HUES6 (cell line): Measurements from ENCODE around the gene GRM8.
"Not testable (repeated sequence)": the region's sequence is repeated elsewhere in the genome, so short reads cannot be mapped to it uniquely, and the experiment has no call there.

ENCODE experiments used
- H3K27ac ChIP-seq: 2 replicates; pipeline ENCODE4 v1.7.0; 2013; ENCODE audit warnings: low read depth, mild to moderate bottlenecking, low read length, inconsistent platforms
- H3K27me3 ChIP-seq: 2 replicates; pipeline ENCODE4 v1.6.1; 2013; ENCODE audit warnings: low read length; ENCODE audit not compliant: control insufficient read depth, insufficient read depth
- H3K36me3 ChIP-seq: 2 replicates; pipeline ENCODE4 v1.6.1; 2013; ENCODE audit warnings: low read length; ENCODE audit not compliant: control insufficient read depth, insufficient read depth
- H3K4me1 ChIP-seq: 2 replicates; pipeline ENCODE4 v1.6.1; 2013; ENCODE audit warnings: low read length; ENCODE audit not compliant: control insufficient read depth, insufficient read depth
- H3K4me3 ChIP-seq: 2 replicates; pipeline ENCODE4 v1.5.1; 2013; ENCODE audit warnings: low read depth, low read length
- H3K9ac ChIP-seq: one replicate; pipeline ENCODE4 v1.6.1; 2013; ENCODE audit warnings: mild to moderate bottlenecking, low read length
- H3K9me3 ChIP-seq: 2 replicates; pipeline ENCODE4 v1.6.1; 2013; ENCODE audit warnings: low read depth, low read length; ENCODE audit not compliant: control insufficient read depth, insufficient read depth

The GRM8 gene

GRCh38 chr7:126924477-126924876 lies 328.3 kb downstream of the GRM8 start:
- H3K36me3 ChIP-seq = no peaks in the 10 kb centered on the region
- no peaks in the 10 kb centered on the region for H3K4me1 ChIP-seq
- H3K9me3 ChIP-seq = no peaks in the 10 kb centered on the region
- no peak overlapping the region for H3K9ac ChIP-seq
- no peak overlapping the region for H3K27ac ChIP-seq
- H3K27me3 ChIP-seq = no peaks in the 10 kb centered on the region; the same call in 1 of the 2 replicates
- no peak overlapping the region for H3K4me3 ChIP-seq

GRCh38 chr7:126911627-126912026 lies 341.1 kb downstream of the GRM8 start:
- H3K4me1 ChIP-seq, H3K27ac ChIP-seq, H3K4me3 ChIP-seq: not testable (repeated sequence)

GRCh38 chr7:126908564-126908963 lies 344.2 kb downstream of the GRM8 start:
- not testable (repeated sequence) for H3K4me1 ChIP-seq, H3K36me3 ChIP-seq, H3K9ac ChIP-seq, H3K27me3 ChIP-seq, H3K4me3 ChIP-seq, H3K27ac ChIP-seq, H3K9me3 ChIP-seq

More at GRCh38 chr7:126911627-126912026, 341.1 kb downstream of the GRM8 start:
- H3K9ac ChIP-seq, H3K27me3 ChIP-seq, H3K9me3 ChIP-seq, H3K36me3 ChIP-seq: not testable (repeated sequence)

GRCh38 chr7:126907657-126908056 lies 345.1 kb downstream of the GRM8 start:
- H3K4me1 ChIP-seq, H3K9me3 ChIP-seq, H3K4me3 ChIP-seq, H3K36me3 ChIP-seq, H3K9ac ChIP-seq, H3K27ac ChIP-seq, H3K27me3 ChIP-seq: not testable (repeated sequence)

- H3K9me3 ChIP-seq = not testable (repeated sequence)
Measured at GRCh38 chr7:126905255-126905654, 347.5 kb downstream of the GRM8 start.

GRCh38 chr7:126901041-126901765 lies 351.5 kb downstream of the GRM8 start:
- not testable (repeated sequence) for H3K9ac ChIP-seq, H3K27me3 ChIP-seq, H3K27ac ChIP-seq, H3K4me1 ChIP-seq, H3K4me3 ChIP-seq, H3K36me3 ChIP-seq, H3K9me3 ChIP-seq

More at GRCh38 chr7:126905255-126905654, 347.5 kb downstream of the GRM8 start:
- not testable (repeated sequence) for H3K27me3 ChIP-seq, H3K36me3 ChIP-seq, H3K27ac ChIP-seq, H3K4me3 ChIP-seq, H3K4me1 ChIP-seq, H3K9ac ChIP-seq

GRCh38 chr7:126887980-126888379 lies 364.8 kb downstream of the GRM8 start:
- not testable (repeated sequence) for H3K36me3 ChIP-seq, H3K27me3 ChIP-seq, H3K9me3 ChIP-seq, H3K27ac ChIP-seq, H3K4me3 ChIP-seq, H3K4me1 ChIP-seq, H3K9ac ChIP-seq

GRCh38 chr7:126887560-126887959 lies 365.2 kb downstream of the GRM8 start:
- not testable (repeated sequence) for H3K9me3 ChIP-seq, H3K9ac ChIP-seq, H3K27ac ChIP-seq, H3K36me3 ChIP-seq, H3K4me1 ChIP-seq, H3K27me3 ChIP-seq, H3K4me3 ChIP-seq

- H3K4me1 ChIP-seq, H3K9ac ChIP-seq, H3K36me3 ChIP-seq, H3K4me3 ChIP-seq, H3K27me3 ChIP-seq, H3K27ac ChIP-seq, H3K9me3 ChIP-seq: not testable (repeated sequence)
Measured at GRCh38 chr7:126882730-126883129, 370.0 kb downstream of the GRM8 start.

GRCh38 chr7:126881908-126882307 lies 370.8 kb downstream of the GRM8 start:
- not testable (repeated sequence) for H3K27me3 ChIP-seq, H3K4me3 ChIP-seq, H3K36me3 ChIP-seq, H3K9me3 ChIP-seq, H3K4me1 ChIP-seq, H3K9ac ChIP-seq, H3K27ac ChIP-seq

GRCh38 chr7:126881315-126881714 lies 371.4 kb downstream of the GRM8 start:
- H3K27me3 ChIP-seq = no peaks in the 10 kb centered on the region
- no peak overlapping the region for H3K4me3 ChIP-seq
- H3K9ac ChIP-seq = no peak overlapping the region
- no peaks in the 10 kb centered on the region for H3K9me3 ChIP-seq
- no peaks in the 10 kb centered on the region for H3K36me3 ChIP-seq
- peaks cover 4% of the 10 kb centered on the region for H3K4me1 ChIP-seq
- H3K27ac ChIP-seq = no peak overlapping the region

GRCh38 chr7:126876536-126876935 lies 376.2 kb downstream of the GRM8 start:
- not testable (repeated sequence) for H3K36me3 ChIP-seq, H3K4me1 ChIP-seq, H3K9me3 ChIP-seq, H3K9ac ChIP-seq, H3K27me3 ChIP-seq, H3K27ac ChIP-seq, H3K4me3 ChIP-seq
